GM21515 (cell line): ENCODE results near the gene PAPSS2.

Source experiments
- ATAC-seq: cut with Tn5 transposase; IDR thresholded peaks from one replicate; pipeline ENCODE4 v1.9.1; 2021; ENCODE audit not compliant: unreplicated experiment

The PAPSS2 gene

GRCh38 chr10:87669752-87670151 lies 10.1 kb downstream of the PAPSS2 start:
- ATAC-seq: no peak

- ATAC-seq: no peak
Observed at GRCh38 chr10:87670586-87670985, 10.9 kb downstream of the PAPSS2 start.

DNA sequence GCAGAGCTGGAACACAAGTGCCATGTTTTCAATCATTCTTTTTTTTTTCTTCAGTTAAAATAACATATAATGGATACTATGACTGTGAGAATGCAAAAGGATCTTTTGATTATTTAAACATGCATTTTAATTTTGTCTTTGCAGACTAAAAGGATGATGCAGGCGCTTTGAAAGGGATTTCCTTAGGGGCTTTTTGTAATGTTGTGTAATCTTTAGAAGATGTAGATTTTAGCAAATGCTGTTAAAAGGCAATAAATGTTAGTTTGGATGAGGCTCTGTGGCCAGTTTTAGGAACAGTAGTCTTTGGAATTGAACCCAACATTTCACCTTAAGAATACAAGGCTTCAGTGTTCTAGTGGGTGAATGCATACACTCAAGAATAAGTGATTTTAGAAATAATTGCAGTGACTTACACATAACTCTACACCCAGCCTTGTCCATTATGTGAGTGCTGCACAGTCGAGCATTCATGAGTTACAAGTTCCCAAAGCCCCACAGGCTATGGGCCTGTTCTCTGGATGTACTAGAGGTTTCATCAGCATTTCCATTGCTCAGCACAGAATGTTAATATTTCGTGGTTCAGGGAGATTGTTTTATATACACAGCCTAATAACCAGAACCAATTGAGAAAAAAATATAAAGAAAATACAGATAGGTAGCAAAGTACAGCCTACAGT lies 11.6 kb downstream of the PAPSS2 start:
- no peak for ATAC-seq

GRCh38 chr10:87672551-87672950 lies 12.9 kb downstream of the PAPSS2 start:
- no peak for ATAC-seq

- no peak for ATAC-seq
Observed at GRCh38 chr10:87674943-87675342, 15.3 kb downstream of the PAPSS2 start.

GRCh38 chr10:87675396-87676376 lies 16.0 kb downstream of the PAPSS2 start:
- ATAC-seq: no peak

- ATAC-seq: no peak
Observed at GRCh38 chr10:87677595-87677994, 17.9 kb downstream of the PAPSS2 start.

- ATAC-seq: no peak
Observed at GRCh38 chr10:87678302-87678701, 18.6 kb downstream of the PAPSS2 start.

DNA sequence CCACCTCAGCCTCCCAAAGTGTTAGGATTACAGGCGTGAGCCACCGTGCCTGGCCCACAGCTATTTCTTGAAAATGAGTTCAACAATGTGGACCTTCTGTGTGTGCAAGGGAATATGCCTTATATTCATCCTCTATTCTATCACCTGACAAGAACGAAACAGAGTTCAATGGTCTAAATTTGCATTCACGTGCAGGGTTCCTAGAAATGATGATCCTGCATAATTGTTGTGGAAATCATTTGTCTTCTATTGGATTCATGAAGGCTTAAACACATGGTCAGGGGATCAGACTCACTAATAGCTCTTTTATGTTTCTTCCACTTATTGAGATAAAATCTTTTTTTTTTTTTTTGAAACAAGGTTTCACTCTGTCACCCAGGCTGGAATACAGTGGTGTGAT lies 23.7 kb downstream of the PAPSS2 start:
- ATAC-seq: no peak

DNA sequence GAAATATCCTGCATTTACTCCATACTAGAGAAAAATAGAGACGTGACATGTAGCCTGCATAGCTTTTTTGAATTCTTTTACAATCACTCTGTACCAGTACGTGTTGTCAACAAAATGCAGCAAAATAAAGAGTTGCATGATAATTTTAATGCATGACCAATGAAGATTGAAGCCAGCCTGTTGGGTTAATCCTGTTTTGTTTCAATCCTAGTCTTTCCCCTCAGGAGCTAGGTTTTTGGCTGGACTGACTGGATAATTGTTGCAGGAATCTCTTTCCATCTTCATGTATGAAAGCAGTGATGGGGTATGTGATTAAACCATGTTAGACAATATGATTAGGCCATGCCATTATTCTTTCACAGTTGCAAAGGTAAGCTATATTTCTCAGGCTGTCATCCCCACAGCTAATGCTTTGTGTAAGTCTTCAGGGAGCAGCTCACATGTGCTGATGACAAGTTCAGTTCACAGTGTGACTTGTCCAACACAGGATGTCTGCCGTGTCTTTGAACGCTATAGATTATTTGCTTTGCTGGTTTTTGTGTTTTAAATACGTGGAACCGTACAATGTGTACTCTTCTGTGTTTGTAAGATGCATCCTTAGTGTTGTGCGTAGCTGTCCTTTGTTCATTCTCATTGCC lies 24.4 kb downstream of the PAPSS2 start:
- ATAC-seq: no peak

DNA sequence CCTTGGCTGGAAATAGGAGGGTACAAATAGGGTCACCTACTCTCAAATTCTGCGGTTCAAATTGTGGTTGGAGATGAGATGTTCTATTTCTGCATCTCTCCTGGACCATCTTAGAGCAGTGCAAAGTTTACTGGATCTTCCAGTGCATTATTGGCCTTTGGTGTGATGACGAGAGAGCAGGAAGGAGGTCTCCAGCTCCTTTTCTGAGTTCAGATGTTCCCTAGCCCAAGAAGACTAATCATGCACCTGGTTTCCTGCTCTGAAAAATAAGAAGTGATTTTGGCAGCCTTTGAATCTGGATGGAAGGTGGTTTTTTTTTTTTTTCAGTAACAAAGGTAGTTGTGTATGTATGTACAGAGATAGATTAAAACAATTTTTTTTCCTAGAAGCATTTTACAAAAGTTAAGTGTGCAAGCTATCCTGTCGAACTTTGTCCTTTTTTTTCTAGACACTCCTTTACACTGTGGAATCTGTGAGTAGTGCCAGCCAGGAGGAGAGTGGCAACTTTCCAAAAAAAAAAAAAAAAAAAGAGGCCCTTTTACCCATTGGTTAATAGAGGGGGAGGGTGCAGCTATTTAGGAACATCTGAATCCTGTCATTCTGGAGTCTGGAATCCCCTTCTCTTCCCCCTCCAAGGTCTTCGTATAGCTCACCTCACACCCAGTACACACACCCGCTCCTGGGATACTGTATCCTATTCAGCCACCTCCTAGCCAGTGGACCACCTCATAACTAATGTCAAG lies 26.3 kb downstream of the PAPSS2 start:
- ATAC-seq: no peak

DNA sequence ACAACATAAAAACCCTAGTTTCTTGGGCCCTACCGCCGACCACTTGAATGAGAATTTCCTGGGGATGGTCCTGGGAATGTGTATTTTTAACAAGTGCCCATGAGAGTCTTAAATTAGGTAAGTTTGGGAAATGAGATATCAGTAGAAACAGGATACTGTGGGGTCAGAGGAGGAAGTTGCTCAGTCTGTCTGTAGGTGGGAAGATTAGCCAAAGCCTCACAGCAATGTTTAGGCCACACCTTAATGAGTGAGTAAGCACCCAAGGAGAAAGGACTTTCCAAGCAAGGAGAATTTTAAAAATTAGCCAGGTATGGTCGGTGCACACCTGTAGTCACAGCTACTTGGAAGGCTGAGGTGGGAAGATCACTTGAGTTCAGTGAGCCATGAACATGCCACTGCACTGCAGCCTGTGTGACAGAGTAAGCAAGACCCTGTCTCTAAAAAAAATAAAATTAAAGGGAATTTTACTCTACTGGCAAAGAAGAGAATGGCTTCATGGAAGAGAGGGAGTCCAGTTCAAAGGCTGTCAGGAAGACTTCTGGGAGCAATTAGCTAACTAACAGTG lies 31.9 kb downstream of the PAPSS2 start:
- no peak for ATAC-seq

DNA sequence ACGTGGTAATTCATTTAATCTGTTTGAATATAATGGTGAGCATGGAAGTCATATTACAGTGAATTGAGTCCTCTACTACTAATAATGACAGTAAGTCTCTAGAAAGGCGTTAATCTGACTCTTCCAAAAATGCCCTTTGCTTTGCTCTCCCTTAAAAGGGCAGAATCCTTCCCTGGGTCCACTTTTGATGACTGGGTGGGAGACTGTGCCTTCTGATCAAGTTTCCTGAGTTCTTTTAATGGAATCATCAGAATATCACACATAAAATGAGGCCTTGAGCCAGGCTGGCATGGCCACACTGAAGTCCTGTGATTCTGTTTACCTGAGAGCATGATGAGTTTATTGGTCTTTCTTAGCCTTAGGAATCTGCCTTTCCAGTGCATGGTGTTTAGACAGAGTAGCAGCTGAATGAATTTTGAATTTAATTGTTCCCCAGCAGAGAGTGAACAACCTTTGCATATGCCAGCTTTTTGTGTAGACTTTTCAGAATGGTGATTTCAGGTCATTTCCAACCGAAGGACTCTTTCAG lies 33.3 kb downstream of the PAPSS2 start:
- ATAC-seq: no peak

GRCh38 chr10:87694011-87694794 lies 34.5 kb downstream of the PAPSS2 start:
- ATAC-seq: no peak

- ATAC-seq: no peak
Observed at GRCh38 chr10:87695074-87695473, 35.4 kb downstream of the PAPSS2 start.

- ATAC-seq: no peak
Observed at GRCh38 chr10:87696922-87697745, 37.5 kb downstream of the PAPSS2 start.

DNA sequence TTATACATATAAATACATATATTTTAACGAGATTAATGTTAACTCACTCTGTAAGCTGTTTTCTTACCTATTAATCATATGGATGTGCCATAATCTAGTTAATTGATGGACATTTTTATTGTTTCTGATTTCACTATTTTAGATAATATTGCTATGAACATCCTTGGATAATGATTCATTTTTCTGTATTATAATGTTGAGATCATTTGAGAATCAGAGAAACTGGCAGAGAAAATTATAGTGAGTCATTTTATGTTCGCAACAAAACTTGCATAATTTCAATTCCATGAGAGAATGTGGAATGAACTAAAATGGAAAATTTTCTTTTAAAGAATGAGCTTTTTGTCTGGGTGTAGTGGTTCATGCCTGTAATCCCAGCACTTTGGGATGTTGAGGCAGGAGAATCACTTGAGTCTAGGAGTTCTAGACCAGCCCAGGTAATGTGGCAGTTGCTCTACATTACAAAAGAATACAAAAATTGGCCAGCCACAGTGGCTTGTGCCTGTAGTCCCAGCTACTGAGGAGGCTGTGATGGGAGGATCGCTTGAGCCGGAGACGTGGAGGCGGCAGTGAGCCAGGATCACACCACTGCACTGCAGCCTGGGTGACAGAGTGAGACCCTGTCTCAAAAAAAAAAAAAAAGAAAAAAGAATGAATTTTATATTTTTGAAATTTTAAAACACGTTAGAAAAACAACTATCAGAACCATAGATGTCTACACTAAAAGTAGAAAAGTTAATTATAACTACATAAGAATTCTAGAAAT lies 40.5 kb downstream of the PAPSS2 start:
- ATAC-seq: no peak
